Measurements from ENCODE around the gene SFTA2.
"Not testable (repeated sequence)": the region's sequence is repeated elsewhere in the genome, so short reads cannot be mapped to it uniquely, and the experiment has no call there.

Gene SFTA2

GRCh38 chr6:30931969-30932645 is at the start of gene SFTA2:
Gene SFTA2 (minus strand): TSS chr6:30932170. CDS start chr6:30932096, 74 bp downstream.
- Histone ChIP-seq H3K27ac (no peak within 1 kb of the TSS), H3K9me3 (replicated peaks in 1 of 11) (peaks cover 12 to 19% (median 15%) of the 10 kb centered on the region in 11 experiments), H3K27me3 (no peaks in the 10 kb centered on the region), H4K20me1 (no peaks in the 10 kb centered on the region), H3K4me1 (no peaks in the 10 kb centered on the region), H3K4me3 (no peak within 1 kb of the TSS), H3K36me3 (peaks cover under 1 to 22% (median 21%) of the 10 kb centered on the region in 11 experiments), H3K9ac (no peak within 1 kb of the TSS), H3K4me2 (no peak within 1 kb of the TSS)
- no peak for TF ChIP-seq Cebpa-rat (IDR thresholded peaks at IDR 0.05)

- H3K9ac ChIP-seq = no peak overlapping the region
- no peaks in the 10 kb centered on the region for H4K20me1 ChIP-seq
- no peak overlapping the region for H3K27ac ChIP-seq
- H3K27me3 ChIP-seq = no peaks in the 10 kb centered on the region; a peak in 3 of 22 replicates
- no peaks in the 10 kb centered on the region for H3K9me3 ChIP-seq (replicated peaks in 1 of 11)
- no peak overlapping the region for H3K4me2 ChIP-seq
- H3K4me3 ChIP-seq = no peak overlapping the region
- TF ChIP-seq Cebpa-rat (IDR thresholded peaks at IDR 0.05) = no peak
- no peaks in the 10 kb centered on the region for H3K36me3 ChIP-seq
- H3K4me1 ChIP-seq = peaks cover 0 to 18% (median 5%) of the 10 kb centered on the region in 10 experiments; a peak in 12 of 20 replicates
These were observed 47.7 kb upstream of the SFTA2 start for GRCh38 chr6:30979690-30980089.

- Histone ChIP-seq H3K36me3 (no peaks in the 10 kb centered on the region), H3K27me3 (no peaks in the 10 kb centered on the region; a peak in 3 of 22 replicates), H3K9me3 (replicated peaks in 1 of 11) (no peaks in the 10 kb centered on the region), H3K4me3 (no peak overlapping the region), H4K20me1 (no peaks in the 10 kb centered on the region), H3K9ac (no peak overlapping the region), H3K4me1 (peaks cover 0 to 18% (median 5%) of the 10 kb centered on the region in 10 experiments; a peak in 12 of 20 replicates), H3K27ac (no peak overlapping the region), H3K4me2 (peak overlapping the region in 9 of 11 experiments; percentile 5 to 46 (median 30); a peak in 11 of 22 replicates)
- no peak for TF ChIP-seq Cebpa-rat (IDR thresholded peaks at IDR 0.05)
These were observed 47.2 kb upstream of the SFTA2 start for GRCh38 chr6:30979141-30979540.

- no peak overlapping the region for H3K4me3 ChIP-seq
- H3K27ac ChIP-seq = no peak overlapping the region
- no peak overlapping the region for H3K9ac ChIP-seq
- no peaks in the 10 kb centered on the region for H3K36me3 ChIP-seq
- no peak for TF ChIP-seq Cebpa-rat (IDR thresholded peaks at IDR 0.05)
- H3K4me1 ChIP-seq = peaks cover 0 to 17% (median 7%) of the 10 kb centered on the region in 10 experiments; a peak in 16 of 20 replicates
- no peaks in the 10 kb centered on the region; a peak in 3 of 22 replicates for H3K27me3 ChIP-seq
- H3K4me2 ChIP-seq = no peak overlapping the region
- H3K9me3 ChIP-seq (replicated peaks in 1 of 11) = no peaks in the 10 kb centered on the region
- H4K20me1 ChIP-seq = no peaks in the 10 kb centered on the region
These were observed 42.7 kb upstream of the SFTA2 start for GRCh38 chr6:30974490-30975252.

GRCh38 chr6:30972816-30973215 is 40.8 kb upstream of the SFTA2 start:
- peaks cover 0 to 15% (median 0%) of the 10 kb centered on the region in 10 experiments; a peak in 5 of 20 replicates for H3K4me1 ChIP-seq
- H3K9me3 ChIP-seq (replicated peaks in 1 of 11) = no peaks in the 10 kb centered on the region
- TF ChIP-seq Cebpa-rat (IDR thresholded peaks at IDR 0.05) = no peak
- no peak overlapping the region for H3K9ac ChIP-seq
- H3K36me3 ChIP-seq = no peaks in the 10 kb centered on the region
- H3K4me3 ChIP-seq = no peak overlapping the region
- H4K20me1 ChIP-seq = no peaks in the 10 kb centered on the region
- H3K4me2 ChIP-seq = no peak overlapping the region
- no peaks in the 10 kb centered on the region; a peak in 1 of 22 replicates for H3K27me3 ChIP-seq
- H3K27ac ChIP-seq = no peak overlapping the region

- no peak for TF ChIP-seq Cebpa-rat (IDR thresholded peaks at IDR 0.05)
These were observed 39.0 kb upstream of the SFTA2 start for GRCh38 chr6:30970946-30971345.

GRCh38 chr6:30969171-30969570 is 37.2 kb upstream of the SFTA2 start:
- H3K36me3 ChIP-seq; H3K27ac ChIP-seq; H3K4me3 ChIP-seq; H3K27me3 ChIP-seq; H3K9me3 ChIP-seq (replicated peaks in 1 of 11); H3K9ac ChIP-seq; H4K20me1 ChIP-seq: not testable (repeated sequence)
- H3K4me1 ChIP-seq = peaks cover 0 to 16% (median 0%) of the 10 kb centered on the region in 10 experiments; a peak in 6 of 20 replicates
- peak overlapping the region in 3 of 11 experiments; percentile 5 to 62 (median 39); a peak in 4 of 22 replicates for H3K4me2 ChIP-seq

More at GRCh38 chr6:30970946-30971345, 39.0 kb upstream of the SFTA2 start:
- no peaks in the 10 kb centered on the region for H4K20me1 ChIP-seq
- no peaks in the 10 kb centered on the region for H3K36me3 ChIP-seq
- no peak overlapping the region for H3K4me3 ChIP-seq
- peaks cover 0 to 15% (median 0%) of the 10 kb centered on the region in 10 experiments; a peak in 5 of 20 replicates for H3K4me1 ChIP-seq
- H3K9ac ChIP-seq = no peak overlapping the region
- no peaks in the 10 kb centered on the region for H3K9me3 ChIP-seq (replicated peaks in 1 of 11)
- H3K27ac ChIP-seq = no peak overlapping the region
- no peaks in the 10 kb centered on the region; a peak in 1 of 22 replicates for H3K27me3 ChIP-seq
- H3K4me2 ChIP-seq = no peak overlapping the region

GRCh38 chr6:30966154-30966553 is 34.2 kb upstream of the SFTA2 start:
- Histone ChIP-seq H3K36me3 (no peaks in the 10 kb centered on the region), H3K9me3 (replicated peaks in 1 of 11) (no peaks in the 10 kb centered on the region), H4K20me1 (no peaks in the 10 kb centered on the region), H3K4me1 (peaks cover 0 to 36% (median 11%) of the 10 kb centered on the region in 10 experiments; a peak in 10 of 20 replicates), H3K27me3 (no peaks in the 10 kb centered on the region), H3K27ac (no peak overlapping the region), H3K4me2 (no peak overlapping the region), H3K4me3 (no peak overlapping the region), H3K9ac (no peak overlapping the region)
- no peak for TF ChIP-seq Cebpa-rat (IDR thresholded peaks at IDR 0.05)

GRCh38 chr6:30965140-30965601 is 33.2 kb upstream of the SFTA2 start:
- Histone ChIP-seq H3K27me3 (no peaks in the 10 kb centered on the region), H4K20me1 (no peaks in the 10 kb centered on the region), H3K4me2 (no peak overlapping the region), H3K36me3 (no peaks in the 10 kb centered on the region), H3K4me1 (peaks cover 0 to 40% (median 11%) of the 10 kb centered on the region in 10 experiments; a peak in 10 of 20 replicates), H3K27ac (no peak overlapping the region), H3K9me3 (replicated peaks in 1 of 11) (no peaks in the 10 kb centered on the region), H3K4me3 (no peak overlapping the region), H3K9ac (no peak overlapping the region)
- no peak for TF ChIP-seq Cebpa-rat (IDR thresholded peaks at IDR 0.05)
